Measurements from ENCODE around the gene TGFBR2. TPM values are rescaled to one million over a fixed set of nuclear protein-coding genes. Genes with fewer than 3 reads are reported as not detected.

TGFBR2 gene
- total RNA-seq = 10 to 100 TPM; 45.0 to 74.1 TPM

GRCh38 chr3:30606301-30607031, at the start of gene TGFBR2:
Gene TGFBR2, plus strand, starts transcription at chr3:30606601. Its CDS starts 283 bp downstream, at chr3:30606884.
- peak within 1 kb of the TSS; percentile 98 to 100 for H3K27ac Mint-ChIP-seq
- DNase-seq (ENCODE audit: low spot score in 2 of 2) (peak; percentile 80 to 94), ATAC-seq (peak; percentile 69 to 82)
- H3K36me3 Mint-ChIP-seq = peaks cover 35 to 47% of the 10 kb centered on the region in 2 donors
- H3K9me3 Mint-ChIP-seq = peaks cover 0 to 5% of the 10 kb centered on the region in 2 donors

GRCh38 chr3:30557746-30558303, 48.6 kb upstream of the TGFBR2 start:
- no peak for DNase-seq (ENCODE audit: low spot score in 2 of 2)
- ATAC-seq = no peak
- H3K9me3 Mint-ChIP-seq = peaks cover 0 to 4% of the 10 kb centered on the region in 2 donors
- no peak overlapping the region for H3K27ac Mint-ChIP-seq
- no peaks in the 10 kb centered on the region for H3K36me3 Mint-ChIP-seq

DNA sequence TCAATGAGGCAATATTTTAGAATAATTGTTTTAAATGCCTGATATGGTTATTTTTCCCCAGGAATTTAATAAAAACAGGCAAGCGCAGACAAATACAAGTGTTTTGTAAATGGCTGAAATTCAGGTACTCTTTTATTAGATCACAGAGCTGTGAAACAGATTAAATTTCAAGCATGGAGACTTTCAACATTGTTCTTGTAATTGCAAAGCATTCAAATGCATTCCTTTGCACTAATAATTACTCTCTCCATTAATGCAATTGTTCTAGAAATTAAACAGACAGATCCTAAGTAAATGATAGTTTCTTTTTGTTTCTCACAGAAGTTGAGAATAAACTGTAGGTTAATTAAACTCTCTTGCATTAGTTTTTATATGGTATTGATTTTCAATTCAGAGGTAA, 42.4 kb upstream of the TGFBR2 start:
- Mint-ChIP-seq H3K9me3 (peaks cover under 1 to 1% of the 10 kb centered on the region in 2 donors), H3K36me3 (no peaks in the 10 kb centered on the region), H3K27ac (no peak overlapping the region)
- DNase-seq (ENCODE audit: low spot score in 2 of 2) (no peak), ATAC-seq (no peak)

DNA sequence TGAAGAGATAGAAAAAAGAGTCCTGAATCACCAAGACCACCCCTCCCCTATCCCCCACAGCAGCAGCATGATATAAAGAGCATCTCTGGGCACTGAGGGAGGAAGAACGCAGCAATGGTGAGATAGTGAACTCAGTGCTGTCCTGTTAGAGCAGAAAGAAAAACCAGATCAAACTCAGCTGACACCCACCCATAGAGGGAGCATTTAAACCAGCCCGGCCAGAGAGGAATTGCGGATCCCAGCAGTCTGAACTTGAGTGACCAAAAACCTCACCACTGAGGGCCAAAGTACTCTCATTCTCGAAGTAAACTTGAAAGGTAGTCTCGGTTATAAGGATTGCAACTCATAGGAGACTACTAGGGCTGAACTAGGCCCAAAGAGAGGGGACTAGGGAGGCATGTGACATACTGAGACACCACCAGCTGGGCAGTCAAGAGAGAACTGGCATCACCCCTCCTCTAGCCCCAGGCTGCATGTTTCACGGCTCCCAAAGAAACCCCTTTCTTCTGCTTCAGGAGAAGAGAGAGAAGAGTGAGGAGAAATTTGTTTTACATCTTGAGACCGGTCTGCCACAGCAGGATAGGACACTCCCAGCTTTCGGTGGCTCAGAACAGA, 39.2 kb upstream of the TGFBR2 start:
- H3K36me3 Mint-ChIP-seq = peaks cover 0 to 8% of the 10 kb centered on the region in 2 donors
- H3K27ac Mint-ChIP-seq = no peak overlapping the region
- peaks cover 4 to 7% of the 10 kb centered on the region in 2 donors for H3K9me3 Mint-ChIP-seq
- no peak for DNase-seq (ENCODE audit: low spot score in 2 of 2)
- no peak for ATAC-seq

DNA sequence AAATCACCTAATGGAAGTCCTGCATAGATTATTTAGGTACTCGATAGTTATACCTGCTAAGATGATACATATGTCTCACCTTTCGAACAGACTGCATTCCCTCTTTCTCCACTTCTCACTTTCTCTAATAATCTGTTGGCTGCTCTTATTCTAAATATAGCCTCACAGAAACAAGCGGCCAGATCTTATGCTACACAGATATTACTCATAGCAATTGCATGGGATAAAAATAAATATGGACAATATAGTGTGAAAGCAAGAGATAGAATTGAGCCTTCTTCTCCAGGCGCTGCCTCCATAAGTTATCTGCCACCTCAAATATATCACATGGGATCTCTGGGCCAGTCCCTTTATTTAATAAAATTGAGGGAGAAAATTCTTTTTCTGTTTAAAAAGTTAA, 29.5 kb upstream of the TGFBR2 start:
- ATAC-seq (no peak), DNase-seq (ENCODE audit: low spot score in 2 of 2) (no peak)
- peaks cover 0 to 10% of the 10 kb centered on the region in 2 donors for H3K9me3 Mint-ChIP-seq
- no peaks in the 10 kb centered on the region for H3K36me3 Mint-ChIP-seq
- no peak overlapping the region for H3K27ac Mint-ChIP-seq

- no peaks in the 10 kb centered on the region for H3K36me3 Mint-ChIP-seq
- ATAC-seq (peak in 1 of 2 donors; percentile 40), DNase-seq (ENCODE audit: low spot score in 2 of 2) (no peak)
- H3K27ac Mint-ChIP-seq = no peak overlapping the region
- peaks cover 0 to 10% of the 10 kb centered on the region in 2 donors for H3K9me3 Mint-ChIP-seq
These were observed 28.6 kb upstream of the TGFBR2 start for GRCh38 chr3:30577788-30578187.

- peak in 1 of 2 donors; percentile 59 for ATAC-seq
- DNase-seq (ENCODE audit: low spot score in 2 of 2) = no peak
- no peaks in the 10 kb centered on the region for H3K36me3 Mint-ChIP-seq
- peaks cover 0 to 5% of the 10 kb centered on the region in 2 donors for H3K9me3 Mint-ChIP-seq
- H3K27ac Mint-ChIP-seq = no peak overlapping the region
These were observed 27.9 kb upstream of the TGFBR2 start for GRCh38 chr3:30578479-30578878.

GRCh38 chr3:30578986-30579579, 27.3 kb upstream of the TGFBR2 start:
- DNase-seq (ENCODE audit: low spot score in 2 of 2) (no peak), ATAC-seq (no peak)
- H3K27ac Mint-ChIP-seq = no peak overlapping the region
- H3K9me3 Mint-ChIP-seq = peaks cover 0 to 5% of the 10 kb centered on the region in 2 donors
- no peaks in the 10 kb centered on the region for H3K36me3 Mint-ChIP-seq

DNA sequence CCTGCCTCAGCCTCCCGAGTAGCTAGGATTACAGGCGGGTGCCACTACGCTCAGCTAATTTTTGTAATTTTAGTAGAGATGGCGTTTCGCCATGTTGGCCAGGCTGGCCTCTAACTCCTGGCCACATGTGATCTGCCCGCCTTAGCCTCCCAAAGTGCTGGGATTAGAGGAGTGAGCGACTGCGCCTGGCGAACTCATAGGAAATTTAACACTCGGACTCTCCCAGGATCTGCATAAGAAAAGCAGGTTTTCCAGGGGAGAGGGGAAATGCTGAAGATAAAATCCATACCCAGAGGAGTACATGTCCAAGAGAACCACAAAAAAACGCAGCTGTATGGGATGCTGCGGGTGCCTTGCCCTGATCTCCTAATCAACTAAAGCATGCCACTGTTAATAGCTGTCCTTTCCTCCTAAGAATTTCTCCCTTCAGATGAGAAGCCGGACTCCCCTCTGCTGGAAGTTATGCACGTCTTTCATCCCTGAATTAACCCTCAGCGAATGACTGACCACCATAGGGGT, 25.3 kb upstream of the TGFBR2 start:
- DNase-seq (ENCODE audit: low spot score in 2 of 2) (no peak), ATAC-seq (no peak)
- H3K27ac Mint-ChIP-seq = no peak overlapping the region
- peaks cover 0 to 5% of the 10 kb centered on the region in 2 donors for H3K9me3 Mint-ChIP-seq
- H3K36me3 Mint-ChIP-seq = no peaks in the 10 kb centered on the region

DNA sequence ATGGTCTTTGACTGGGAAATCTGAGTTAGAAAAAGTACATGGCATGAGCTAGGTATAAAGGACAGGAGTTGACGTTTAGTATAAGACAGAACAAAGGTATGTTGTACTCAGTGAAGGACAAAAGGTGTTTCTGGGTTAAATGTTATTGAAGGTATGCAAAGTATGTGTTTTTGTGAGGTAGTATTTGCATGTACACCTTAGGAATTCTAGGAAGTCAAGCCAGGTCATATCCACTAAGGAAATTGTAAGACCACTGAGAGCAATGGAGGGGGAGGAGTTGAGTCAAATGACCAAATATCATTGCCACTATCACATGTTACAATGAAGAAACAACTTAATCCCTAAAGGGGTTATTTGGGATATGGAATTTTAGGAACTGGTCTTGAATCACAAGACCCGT, 24.4 kb upstream of the TGFBR2 start:
- DNase-seq (ENCODE audit: low spot score in 2 of 2) = no peak
- no peaks in the 10 kb centered on the region for H3K36me3 Mint-ChIP-seq
- peak overlapping the region in 1 of 2 donors; percentile 56 for H3K27ac Mint-ChIP-seq
- ATAC-seq = no peak
- H3K9me3 Mint-ChIP-seq = peaks cover 0 to 5% of the 10 kb centered on the region in 2 donors

- DNase-seq (ENCODE audit: low spot score in 2 of 2) (no peak), ATAC-seq (no peak)
- no peak overlapping the region for H3K27ac Mint-ChIP-seq
- no peaks in the 10 kb centered on the region for H3K36me3 Mint-ChIP-seq
- H3K9me3 Mint-ChIP-seq = peaks cover 0 to 1% of the 10 kb centered on the region in 2 donors
These were observed 22.4 kb upstream of the TGFBR2 start for GRCh38 chr3:30583973-30584372.

- Mint-ChIP-seq H3K9me3 (no peaks in the 10 kb centered on the region), H3K36me3 (no peaks in the 10 kb centered on the region), H3K27ac (no peak overlapping the region)
- no peak for ATAC-seq
- no peak for DNase-seq (ENCODE audit: low spot score in 2 of 2)
These were observed 20.7 kb upstream of the TGFBR2 start for GRCh38 chr3:30585654-30586053.

- H3K36me3 Mint-ChIP-seq = no peaks in the 10 kb centered on the region
- DNase-seq (ENCODE audit: low spot score in 2 of 2) (no peak), ATAC-seq (no peak)
- no peaks in the 10 kb centered on the region for H3K9me3 Mint-ChIP-seq
- H3K27ac Mint-ChIP-seq = no peak overlapping the region
These were observed 20.1 kb upstream of the TGFBR2 start for GRCh38 chr3:30586096-30586805.

- Mint-ChIP-seq H3K36me3 (no peaks in the 10 kb centered on the region), H3K9me3 (no peaks in the 10 kb centered on the region), H3K27ac (no peak overlapping the region)
- ATAC-seq (no peak), DNase-seq (ENCODE audit: low spot score in 2 of 2) (no peak)
These were observed 19.5 kb upstream of the TGFBR2 start for GRCh38 chr3:30586806-30587486.

- Mint-ChIP-seq H3K9me3 (no peaks in the 10 kb centered on the region), H3K36me3 (no peaks in the 10 kb centered on the region), H3K27ac (no peak overlapping the region)
- ATAC-seq (no peak), DNase-seq (ENCODE audit: low spot score in 2 of 2) (no peak)
These were observed 18.5 kb upstream of the TGFBR2 start for GRCh38 chr3:30587904-30588303.

- H3K9me3 Mint-ChIP-seq = peaks cover 0 to 17% of the 10 kb centered on the region in 2 donors
These were observed 10.2 kb upstream of the TGFBR2 start for GRCh38 chr3:30596152-30596551.

More at GRCh38 chr3:30596152-30596551, 10.2 kb upstream of the TGFBR2 start:
- H3K36me3 Mint-ChIP-seq = peaks cover 14 to 27% of the 10 kb centered on the region in 2 donors
- no peak overlapping the region for H3K27ac Mint-ChIP-seq
- DNase-seq (ENCODE audit: low spot score in 2 of 2) = no peak
- ATAC-seq = no peak
